ENCODE data around the gene MRTFB. TPM values are rescaled to one million over a fixed set of nuclear protein-coding genes. Genes with fewer than 3 reads are reported as not detected.

The MRTFB gene
- total and polyA plus RNA-seq, 2 of the 13 experiments (the other 11 are each of a cell fraction or from before 2014, with no cell fraction given), result 11.4 to 14.0 TPM

DNA sequence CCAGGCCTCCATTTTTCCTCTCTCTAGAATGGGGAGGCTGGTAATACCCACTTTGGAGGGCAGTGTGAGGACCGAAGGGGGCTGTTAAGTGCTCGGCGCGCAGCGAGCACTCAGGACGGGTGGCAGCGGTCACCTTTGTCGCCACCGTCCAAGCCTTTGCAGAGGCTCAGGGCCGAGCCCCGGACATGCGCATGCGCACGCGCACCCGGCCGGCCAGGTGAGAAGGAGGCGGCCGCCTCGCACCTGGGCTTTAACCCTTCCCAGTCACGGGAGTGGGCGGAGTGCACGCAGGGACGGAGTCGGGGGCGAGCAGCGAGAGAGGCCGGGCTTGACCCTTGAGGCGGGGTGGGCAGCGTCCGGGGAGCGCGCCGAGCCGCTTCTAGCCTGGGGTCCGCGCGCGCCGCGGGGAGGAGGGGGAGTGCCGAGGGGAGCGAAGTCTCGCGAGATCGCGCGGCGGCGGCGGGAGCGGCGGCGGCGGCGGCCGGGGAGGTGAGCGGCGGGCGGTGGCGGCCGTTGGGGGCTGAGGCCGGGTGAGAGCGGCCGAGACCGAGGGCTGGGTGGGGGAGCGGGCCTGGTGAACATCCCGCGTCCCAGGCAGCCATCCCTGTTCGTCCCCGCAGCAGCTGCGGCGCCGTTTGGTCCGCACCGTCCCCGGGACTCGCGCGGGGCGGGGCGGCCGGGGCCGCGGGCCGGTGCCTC is at the start of gene MRTFB (continued):
- TF ChIP-seq NFYC (CRISPR knock-in tag; IDR thresholded peaks at IDR 0.05) (peak; percentile 28; the same call in 1 of the 2 replicates), ZNF329 (CRISPR knock-in tag; IDR thresholded peaks at IDR 0.05; ENCODE audit: low read depth) (peak; percentile 84), ZNF446 (CRISPR knock-in tag; IDR thresholded peaks at IDR 0.05) (no peak), BRCA1 (CRISPR knock-in tag; IDR thresholded peaks at IDR 0.05) (peak; percentile 68; the same call in 1 of the 2 replicates), MXI1 (IDR thresholded peaks at IDR 0.05; ENCODE audit: borderline replicate concordance, low read depth, low read length) (peak; percentile 46; the same call in 2 of the 3 replicates), TBP (CRISPR knock-in tag; IDR thresholded peaks at IDR 0.05) (no peak; the same call in 1 of the 2 replicates), ZNF674 (CRISPR knock-in tag; IDR thresholded peaks at IDR 0.05; ENCODE audit: low read depth) (peak; percentile 98; the same call in 1 of the 2 replicates), ZNF672 (CRISPR knock-in tag; IDR thresholded peaks at IDR 0.05) (no peak), ZSCAN9 (CRISPR knock-in tag; IDR thresholded peaks at IDR 0.05; ENCODE audit: borderline replicate concordance) (peak; percentile 93), MEIS1 (CRISPR knock-in tag; IDR thresholded peaks at IDR 0.05; ENCODE audit: borderline replicate concordance) (peak; percentile 97), PAX8 (CRISPR knock-in tag; IDR thresholded peaks at IDR 0.05; ENCODE audit: borderline replicate concordance) (peak; percentile 99; the same call in 1 of the 2 replicates), PITX1 (CRISPR knock-in tag; IDR thresholded peaks at IDR 0.05) (peak; percentile 90)
- TF ChIP-seq, protein P1, sequence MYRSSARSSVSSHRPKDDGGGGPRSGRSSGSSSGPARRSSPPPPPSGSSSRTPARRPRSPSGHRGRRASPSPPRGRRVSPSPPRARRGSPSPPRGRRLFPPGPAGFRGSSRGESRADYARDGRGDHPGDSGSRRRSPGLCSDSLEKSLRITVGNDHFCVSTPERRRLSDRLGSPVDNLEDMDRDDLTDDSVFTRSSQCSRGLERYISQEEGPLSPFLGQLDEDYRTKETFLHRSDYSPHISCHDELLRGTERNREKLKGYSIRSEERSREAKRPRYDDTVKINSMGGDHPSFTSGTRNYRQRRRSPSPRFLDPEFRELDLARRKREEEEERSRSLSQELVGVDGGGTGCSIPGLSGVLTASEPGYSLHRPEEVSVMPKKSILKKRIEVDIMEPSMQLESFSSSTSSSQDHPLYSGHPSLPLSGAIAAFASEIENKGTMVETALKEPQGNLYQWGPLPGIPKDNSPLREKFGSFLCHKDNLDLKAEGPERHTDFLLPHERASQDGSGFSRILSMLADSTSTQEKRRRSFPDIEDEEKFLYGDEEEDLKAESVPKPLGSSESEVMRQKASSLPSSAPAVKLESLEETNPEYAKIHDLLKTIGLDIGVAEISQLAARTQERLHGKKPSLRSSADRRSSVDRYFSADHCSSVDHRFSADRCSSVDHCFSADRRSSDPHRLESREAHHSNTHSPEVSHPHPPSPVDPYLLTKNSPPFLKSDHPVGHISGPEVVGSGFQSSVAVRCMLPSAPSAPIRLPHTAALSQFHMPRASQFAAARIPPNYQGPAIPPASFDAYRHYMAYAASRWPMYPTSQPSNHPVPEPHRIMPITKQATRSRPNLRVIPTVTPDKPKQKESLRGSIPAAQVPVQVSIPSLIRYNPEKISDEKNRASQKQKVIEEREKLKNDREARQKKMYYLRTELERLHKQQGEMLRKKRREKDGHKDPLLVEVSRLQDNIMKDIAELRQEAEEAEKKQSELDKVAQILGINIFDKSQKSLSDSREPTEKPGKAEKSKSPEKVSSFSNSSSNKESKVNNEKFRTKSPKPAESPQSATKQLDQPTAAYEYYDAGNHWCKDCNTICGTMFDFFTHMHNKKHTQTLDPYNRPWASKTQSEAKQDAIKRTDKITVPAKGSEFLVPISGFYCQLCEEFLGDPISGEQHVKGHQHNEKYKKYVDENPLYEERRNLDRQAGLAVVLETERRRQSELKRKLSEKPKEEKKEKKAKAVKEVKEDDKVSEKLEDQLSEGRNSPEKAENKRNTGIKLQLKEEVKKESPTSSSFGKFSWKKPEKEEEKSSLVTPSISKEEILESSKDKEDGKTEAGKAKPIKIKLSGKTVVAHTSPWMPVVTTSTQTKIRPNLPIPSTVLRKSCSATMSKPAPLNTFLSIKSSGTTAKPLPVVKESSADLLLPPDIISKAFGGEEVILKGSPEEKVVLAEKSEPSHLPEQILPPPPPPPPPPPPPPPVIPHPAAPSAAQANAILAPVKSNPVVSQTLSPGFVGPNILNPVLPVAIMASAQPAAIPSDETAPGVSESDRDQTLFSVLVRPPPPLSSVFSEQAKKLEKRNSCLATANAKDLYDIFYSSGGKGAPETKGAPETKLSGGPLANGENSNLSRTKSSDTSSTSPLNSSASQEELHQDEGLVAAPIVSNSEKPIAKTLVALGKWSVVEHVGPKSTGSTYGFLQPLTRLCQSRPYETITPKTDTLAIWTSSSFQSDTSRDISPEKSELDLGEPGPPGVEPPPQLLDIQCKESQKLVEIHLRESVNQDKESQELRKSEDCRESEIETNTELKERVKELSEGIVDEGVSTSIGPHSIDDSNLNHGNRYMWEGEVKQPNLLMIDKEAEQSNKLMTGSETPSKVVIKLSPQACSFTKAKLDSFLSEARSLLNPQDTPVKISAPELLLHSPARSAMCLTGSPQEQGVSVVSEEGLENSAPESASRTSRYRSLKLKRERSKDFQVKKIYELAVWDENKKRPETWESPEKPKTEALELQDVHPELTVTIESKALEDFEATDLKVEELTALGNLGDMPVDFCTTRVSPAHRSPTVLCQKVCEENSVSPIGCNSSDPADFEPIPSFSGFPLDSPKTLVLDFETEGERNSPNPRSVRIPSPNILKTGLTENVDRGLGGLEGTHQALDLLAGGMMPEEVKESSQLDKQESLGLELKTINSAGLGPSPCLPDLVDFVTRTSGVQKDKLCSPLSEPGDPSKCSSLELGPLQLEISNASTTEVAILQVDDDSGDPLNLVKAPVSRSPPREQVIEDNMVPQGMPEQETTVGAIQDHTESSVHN (CRISPR knock-in tag; IDR thresholded peaks at IDR 0.05), result peak; percentile 36; the same call in 1 of the 2 replicates
- TF ChIP-seq, protein P2, sequence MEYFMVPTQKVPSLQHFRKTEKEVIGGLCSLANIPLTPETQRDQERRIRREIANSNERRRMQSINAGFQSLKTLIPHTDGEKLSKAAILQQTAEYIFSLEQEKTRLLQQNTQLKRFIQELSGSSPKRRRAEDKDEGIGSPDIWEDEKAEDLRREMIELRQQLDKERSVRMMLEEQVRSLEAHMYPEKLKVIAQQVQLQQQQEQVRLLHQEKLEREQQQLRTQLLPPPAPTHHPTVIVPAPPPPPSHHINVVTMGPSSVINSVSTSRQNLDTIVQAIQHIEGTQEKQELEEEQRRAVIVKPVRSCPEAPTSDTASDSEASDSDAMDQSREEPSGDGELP (IDR thresholded peaks at IDR 0.05; ENCODE audit: borderline replicate concordance, low read depth), result peak; percentile 93
- TF ChIP-seq, protein P3, sequence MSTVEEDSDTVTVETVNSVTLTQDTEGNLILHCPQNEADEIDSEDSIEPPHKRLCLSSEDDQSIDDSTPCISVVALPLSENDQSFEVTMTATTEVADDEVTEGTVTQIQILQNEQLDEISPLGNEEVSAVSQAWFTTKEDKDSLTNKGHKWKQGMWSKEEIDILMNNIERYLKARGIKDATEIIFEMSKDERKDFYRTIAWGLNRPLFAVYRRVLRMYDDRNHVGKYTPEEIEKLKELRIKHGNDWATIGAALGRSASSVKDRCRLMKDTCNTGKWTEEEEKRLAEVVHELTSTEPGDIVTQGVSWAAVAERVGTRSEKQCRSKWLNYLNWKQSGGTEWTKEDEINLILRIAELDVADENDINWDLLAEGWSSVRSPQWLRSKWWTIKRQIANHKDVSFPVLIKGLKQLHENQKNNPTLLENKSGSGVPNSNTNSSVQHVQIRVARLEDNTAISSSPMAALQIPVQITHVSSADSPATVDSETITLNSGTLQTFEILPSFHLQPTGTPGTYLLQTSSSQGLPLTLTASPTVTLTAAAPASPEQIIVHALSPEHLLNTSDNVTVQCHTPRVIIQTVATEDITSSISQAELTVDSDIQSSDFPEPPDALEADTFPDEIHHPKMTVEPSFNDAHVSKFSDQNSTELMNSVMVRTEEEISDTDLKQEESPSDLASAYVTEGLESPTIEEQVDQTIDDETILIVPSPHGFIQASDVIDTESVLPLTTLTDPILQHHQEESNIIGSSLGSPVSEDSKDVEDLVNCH (CRISPR knock-in tag; IDR thresholded peaks at IDR 0.05), result peak; percentile 81; the same call in 1 of the 2 replicates
- TF ChIP-seq, protein P4, sequence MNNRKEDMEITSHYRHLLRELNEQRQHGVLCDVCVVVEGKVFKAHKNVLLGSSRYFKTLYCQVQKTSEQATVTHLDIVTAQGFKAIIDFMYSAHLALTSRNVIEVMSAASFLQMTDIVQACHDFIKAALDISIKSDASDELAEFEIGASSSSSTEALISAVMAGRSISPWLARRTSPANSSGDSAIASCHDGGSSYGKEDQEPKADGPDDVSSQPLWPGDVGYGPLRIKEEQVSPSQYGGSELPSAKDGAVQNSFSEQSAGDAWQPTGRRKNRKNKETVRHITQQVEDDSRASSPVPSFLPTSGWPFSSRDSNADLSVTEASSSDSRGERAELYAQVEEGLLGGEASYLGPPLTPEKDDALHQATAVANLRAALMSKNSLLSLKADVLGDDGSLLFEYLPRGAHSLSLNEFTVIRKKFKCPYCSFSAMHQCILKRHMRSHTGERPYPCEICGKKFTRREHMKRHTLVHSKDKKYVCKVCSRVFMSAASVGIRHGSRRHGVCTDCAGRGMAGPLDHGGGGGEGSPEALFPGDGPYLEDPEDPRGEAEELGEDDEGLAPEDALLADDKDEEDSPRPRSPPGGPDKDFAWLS (CRISPR knock-in tag; IDR thresholded peaks at IDR 0.05; ENCODE audit: borderline replicate concordance), result peak; percentile 88

Data from HepG2 (cell line).